Measurements from ENCODE around the gene PFDN4.

DNA sequence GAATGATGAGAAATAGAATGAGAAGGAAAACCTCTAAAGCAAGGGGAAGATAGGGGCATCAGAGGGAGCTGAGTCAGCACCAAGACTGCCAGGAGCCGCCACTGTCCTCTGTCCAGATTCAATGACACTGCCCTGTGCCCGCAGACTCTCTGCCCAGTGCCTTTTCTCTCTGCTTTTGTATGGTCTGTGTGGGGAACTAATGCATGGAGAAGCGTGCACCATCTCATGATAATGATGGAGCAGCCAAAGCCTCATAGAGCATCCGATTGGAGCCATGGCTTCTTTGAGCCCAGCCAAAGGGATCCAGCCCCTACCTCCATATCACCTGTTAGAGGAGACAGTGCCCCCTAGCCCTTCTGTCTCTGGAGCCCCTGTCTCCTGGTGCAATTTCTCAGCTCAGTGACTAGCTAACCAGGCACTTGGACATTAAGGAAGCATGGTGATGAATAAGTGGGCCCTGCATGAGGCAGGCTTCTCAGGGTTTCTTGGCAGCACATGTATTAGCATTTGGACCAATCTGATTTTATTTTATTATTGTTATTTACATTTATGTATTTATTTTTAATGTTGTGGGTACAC lies 6.5 kb upstream of the PFDN4 start:
- TF ChIP-seq CTCF (IDR thresholded peaks at IDR 0.05) = no peak
- no peak for TF ChIP-seq POLR2A (IDR thresholded peaks at IDR 0.05)

Measured in thyroid gland (tissue), 4 donors.